Skin epidermis (tissue), 12 donors: ENCODE data around the gene CDH16.
A peak's percentile ranks its signal among the peaks of the same experiment; 100 is the strongest.

Source experiments
- H3K27ac ChIP-seq, 21 experiments: fragments of 200-600 bp; sonication (generic) in 11 of 21; one replicate each; pipeline ENCODE4 v1.5.0; 2020; ENCODE audit warnings: mild to moderate bottlenecking in 3 of 21, inconsistent platforms in 2 of 21, moderate library complexity in 2 of 21
- H3K4me3 ChIP-seq, 7 experiments: fragments of 200-600 bp; sonication (generic) in 2 of 7; one replicate each; pipeline ENCODE4 v1.5.0; 2020; ENCODE audit warnings: inconsistent platforms in 2 of 7, mild to moderate bottlenecking in 2 of 7, moderate library complexity in 1 of 7

Gene CDH16

DNA sequence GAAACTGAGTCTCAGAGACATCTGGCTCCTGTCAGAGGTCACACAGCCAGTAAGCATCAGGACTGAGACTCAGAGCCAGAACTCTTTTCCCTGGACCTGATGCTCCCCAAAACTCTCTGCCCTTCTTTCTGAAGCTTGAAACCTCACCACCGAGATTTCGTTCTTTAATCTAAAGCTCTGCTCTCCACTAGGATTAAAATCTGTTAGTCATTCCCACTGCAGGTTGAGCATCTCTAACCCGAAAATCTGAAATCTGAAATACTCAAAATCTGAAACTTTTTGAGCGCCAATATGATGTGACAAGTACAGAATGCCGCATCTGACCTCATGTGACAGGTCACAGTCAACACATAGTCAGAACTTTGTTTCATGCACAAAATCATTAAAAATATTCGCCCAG is 2.2 kb downstream of the CDH16 start:
- Histone ChIP-seq H3K4me3 (no peak overlapping the region), H3K27ac (no peak overlapping the region)

DNA sequence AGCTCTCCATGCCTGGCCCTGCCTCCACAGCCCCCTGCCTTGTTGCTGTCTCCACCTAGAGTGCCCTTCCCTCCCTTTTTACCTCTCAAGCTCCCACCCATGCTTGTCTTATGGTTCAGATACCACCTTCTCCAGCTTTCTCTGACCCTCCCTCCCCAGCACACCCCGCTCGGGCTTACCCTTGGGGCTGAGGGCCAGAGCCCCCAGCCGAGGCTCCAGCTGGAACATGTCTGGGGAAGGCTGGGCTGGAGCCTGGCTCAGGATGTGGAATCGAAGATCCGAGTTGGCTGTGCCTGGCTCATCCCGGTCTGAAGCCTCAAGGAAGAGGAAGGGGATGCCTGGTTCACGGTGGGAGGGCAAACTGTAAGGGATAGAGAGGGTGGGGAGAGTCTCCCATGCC is 3.6 kb downstream of the CDH16 start:
- Histone ChIP-seq H3K27ac (no peak overlapping the region), H3K4me3 (no peak overlapping the region)

- no peak overlapping the region for H3K27ac ChIP-seq
Measured at GRCh38 chr16:66914541-66914940, 4.1 kb downstream of the CDH16 start.

GRCh38 chr16:66913711-66914110 is 5.0 kb downstream of the CDH16 start:
- no peak overlapping the region for H3K27ac ChIP-seq
- H3K4me3 ChIP-seq = no peak overlapping the region

More at GRCh38 chr16:66914541-66914940, 4.1 kb downstream of the CDH16 start:
- H3K4me3 ChIP-seq = no peak overlapping the region

DNA sequence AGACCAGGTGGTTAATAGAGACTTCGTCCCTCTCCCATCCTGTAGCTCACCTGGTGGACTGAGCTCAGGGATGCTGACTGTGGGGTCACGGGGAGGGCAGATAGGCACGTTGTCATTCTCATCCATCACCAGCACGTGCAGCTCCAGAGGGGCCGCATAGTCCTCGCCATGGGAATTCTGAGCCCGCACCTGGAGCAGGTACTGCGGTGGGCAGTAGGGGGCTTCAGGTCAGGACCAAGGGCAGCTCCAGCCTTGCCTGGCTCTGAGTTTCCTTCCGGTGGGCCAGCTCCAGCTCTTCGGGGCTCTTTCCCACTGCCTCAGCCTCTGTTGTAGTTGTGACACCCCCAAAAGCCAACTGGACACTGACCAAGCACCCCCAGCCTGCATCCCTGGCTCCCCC is 5.6 kb downstream of the CDH16 start:
- Histone ChIP-seq H3K4me3 (no peak overlapping the region), H3K27ac (no peak overlapping the region)

DNA sequence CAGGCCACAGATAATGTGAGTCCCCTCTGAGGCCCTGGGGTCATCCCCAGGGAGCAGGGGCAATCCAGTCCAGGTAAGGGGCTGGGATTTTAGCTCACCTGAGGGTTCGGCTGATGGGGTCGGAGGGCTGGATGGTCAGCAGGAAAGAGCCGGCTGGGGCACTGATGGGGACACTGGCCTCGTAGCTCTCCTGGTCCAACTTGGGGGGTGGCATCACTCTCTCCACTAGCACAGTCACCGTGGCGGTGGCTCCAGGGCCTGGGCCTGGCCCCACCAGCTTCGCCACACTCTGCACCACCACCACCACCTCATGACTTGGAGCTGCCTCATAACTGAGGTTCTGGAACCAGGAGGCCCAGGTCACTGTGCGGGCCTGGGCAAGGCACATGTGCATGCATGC is 6.9 kb downstream of the CDH16 start:
- H3K27ac ChIP-seq = peak overlapping the region in 1 of 21 experiments; percentile 21
- H3K4me3 ChIP-seq = no peak overlapping the region

- Histone ChIP-seq H3K4me3 (no peak overlapping the region), H3K27ac (peak overlapping the region in 1 of 21 experiments; percentile 21)
Measured at GRCh38 chr16:66911112-66911511, 7.6 kb downstream of the CDH16 start.

DNA sequence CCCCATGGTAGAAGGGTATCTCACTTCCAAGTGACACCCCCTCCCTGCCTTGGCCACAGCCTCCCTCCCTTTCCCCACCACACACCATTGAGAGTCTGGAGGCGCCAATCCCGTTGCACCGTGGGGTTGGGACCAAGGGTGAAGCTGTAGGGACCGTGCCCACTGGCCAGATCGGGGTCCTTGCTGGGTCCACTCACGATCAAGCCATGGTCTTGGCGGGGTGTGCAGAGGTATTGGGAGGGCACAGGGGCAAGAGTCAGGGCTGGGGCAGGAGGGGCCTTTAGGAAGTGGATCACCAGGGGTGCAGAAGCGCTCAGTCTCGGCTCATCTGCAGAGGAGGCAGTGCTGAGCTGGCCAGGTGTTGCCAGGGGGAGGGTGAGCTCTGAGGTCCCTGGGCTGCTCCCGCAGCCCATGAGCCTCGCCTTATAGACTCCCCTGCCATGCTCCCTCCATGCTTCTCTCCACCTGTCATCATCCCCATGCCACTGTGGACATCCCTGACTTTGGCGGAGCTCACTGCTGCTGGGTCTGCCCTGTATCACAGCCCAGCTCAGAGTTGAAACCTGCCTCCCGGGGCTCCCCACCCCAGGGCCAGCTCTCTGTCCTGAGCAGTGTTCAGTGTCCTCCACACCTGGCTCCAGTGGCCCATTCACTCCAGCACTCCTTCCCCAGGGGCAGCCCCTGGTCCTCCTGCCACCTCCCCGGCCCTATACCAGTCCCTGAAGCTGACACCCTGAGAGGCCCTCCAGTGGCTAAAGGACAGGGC is 8.3 kb downstream of the CDH16 start:
- Histone ChIP-seq H3K27ac (no peak overlapping the region), H3K4me3 (no peak overlapping the region)

- Histone ChIP-seq H3K27ac (no peak overlapping the region), H3K4me3 (no peak overlapping the region)
Measured at GRCh38 chr16:66908762-66909559, 9.7 kb downstream of the CDH16 start.

DNA sequence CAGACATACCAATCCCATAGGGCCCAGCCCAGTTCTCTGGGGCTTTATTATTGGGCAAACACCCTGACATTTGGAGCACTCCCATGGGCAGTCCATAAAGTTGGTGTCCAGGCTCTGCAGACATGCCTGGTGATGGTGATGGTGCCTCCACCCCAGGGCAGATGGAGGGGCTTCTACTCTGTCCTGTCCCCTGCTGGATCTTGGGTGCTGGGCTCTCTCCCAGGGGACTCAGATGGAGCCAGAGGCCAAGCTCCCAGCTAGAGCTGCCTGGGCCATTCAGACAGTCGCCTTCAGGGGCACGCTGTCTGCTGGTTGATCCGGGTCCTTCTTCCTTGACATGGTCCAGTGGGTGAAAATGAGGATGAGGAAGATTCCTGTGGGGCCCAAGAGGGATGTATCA is 10.6 kb downstream of the CDH16 start:
- Histone ChIP-seq H3K27ac (no peak overlapping the region), H3K4me3 (no peak overlapping the region)

GRCh38 chr16:66906916-66907836 is 11.5 kb downstream of the CDH16 start:
- H3K27ac ChIP-seq = no peak overlapping the region
- H3K4me3 ChIP-seq = no peak overlapping the region

- H3K27ac ChIP-seq = peak overlapping the region in 1 of 21 experiments; percentile 14
- H3K4me3 ChIP-seq = no peak overlapping the region
Measured at GRCh38 chr16:66905633-66906539, 12.8 kb downstream of the CDH16 start.

DNA sequence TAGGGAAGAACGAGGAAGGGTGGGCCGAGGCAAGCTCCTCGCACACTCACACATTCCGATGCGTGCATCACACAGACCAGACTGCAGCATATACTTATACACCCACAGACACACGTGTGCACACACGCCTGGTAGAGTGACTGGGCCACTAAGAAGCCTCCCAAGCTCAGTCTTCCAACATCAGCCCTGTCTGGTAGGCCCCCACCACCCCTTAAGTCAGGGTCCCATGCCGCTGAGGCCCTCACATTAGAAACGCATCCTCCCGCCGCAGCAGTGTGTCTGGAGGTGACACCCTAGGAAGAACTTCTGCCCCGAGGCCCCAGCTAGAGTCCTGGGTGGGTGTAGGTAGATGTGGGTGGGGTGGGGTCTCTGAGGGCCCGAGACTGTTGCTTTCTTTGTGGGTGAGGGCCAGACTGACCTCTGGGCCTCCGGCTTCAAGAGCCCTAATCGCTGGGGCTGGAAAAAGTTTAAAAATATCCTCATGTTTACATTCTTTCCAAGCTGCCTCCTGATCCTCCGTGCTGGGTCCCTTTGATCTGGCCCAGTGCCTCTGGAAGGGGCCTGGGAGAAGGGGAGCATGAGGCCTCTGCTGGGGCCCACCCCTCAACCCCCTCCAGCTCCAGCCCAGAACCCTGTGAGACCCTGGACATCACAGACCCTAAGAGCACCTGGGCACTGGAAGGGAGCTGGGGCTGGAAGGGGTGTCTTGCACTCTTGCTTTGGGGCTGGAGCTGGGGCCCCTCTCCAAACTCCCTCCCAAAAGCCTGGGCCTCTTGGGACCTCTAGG is 13.6 kb downstream of the CDH16 start:
- H3K27ac ChIP-seq = peak overlapping the region in 1 of 21 experiments; percentile 14

GRCh38 chr16:66904428-66904845 is 14.2 kb downstream of the CDH16 start:
- Histone ChIP-seq H3K4me3 (no peak overlapping the region), H3K27ac (no peak overlapping the region)

More for the DNA sequence above, 13.6 kb downstream of the CDH16 start:
- H3K4me3 ChIP-seq = no peak overlapping the region

DNA sequence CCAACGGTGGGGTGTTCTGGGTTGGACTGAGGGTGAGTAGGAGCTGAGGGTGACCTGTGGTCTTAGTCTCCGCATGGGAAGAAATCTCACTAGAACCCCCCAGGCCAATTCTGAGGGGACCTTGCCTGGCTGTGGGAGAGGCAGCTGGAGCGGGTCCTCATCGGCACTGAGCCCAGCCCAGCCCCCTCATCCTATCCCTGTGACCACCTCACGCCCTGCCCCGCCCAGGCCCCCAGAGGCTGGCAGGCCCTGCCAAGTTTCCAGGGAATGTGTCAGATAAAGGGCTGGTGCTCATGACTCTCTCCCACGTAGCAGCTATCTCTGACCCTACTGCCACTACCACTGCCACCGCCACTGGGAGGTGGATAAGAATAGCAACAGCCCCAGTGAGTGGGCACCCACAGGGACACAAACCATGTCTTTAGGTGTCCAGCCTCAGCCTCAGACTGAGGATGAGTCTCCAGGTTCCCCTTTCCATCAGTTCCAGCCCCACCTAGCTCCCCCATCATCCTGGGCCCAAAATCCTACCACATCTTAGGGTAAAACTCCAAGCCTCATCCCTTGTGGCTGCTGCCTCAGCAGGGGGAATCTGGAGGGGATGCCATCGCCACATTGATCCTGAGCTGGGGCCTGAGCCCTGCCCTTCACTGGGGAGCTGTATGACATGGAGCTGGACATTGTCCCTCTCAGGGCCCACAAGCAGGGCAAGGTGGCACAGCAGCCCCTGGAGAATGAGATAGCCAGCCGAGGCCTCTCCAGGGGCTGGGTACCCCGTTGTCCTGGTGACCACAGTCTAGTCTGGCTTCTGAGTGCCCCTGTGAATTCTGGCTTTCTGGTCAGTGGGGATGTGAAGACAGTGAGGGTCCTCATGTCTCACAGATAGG is 14.9 kb downstream of the CDH16 start:
- no peak overlapping the region for H3K4me3 ChIP-seq
- peak overlapping the region in 1 of 21 experiments; percentile 32 for H3K27ac ChIP-seq

GRCh38 chr16:66902648-66903543 is 15.8 kb downstream of the CDH16 start:
- Histone ChIP-seq H3K27ac (peak overlapping the region in 1 of 21 experiments; percentile 32), H3K4me3 (no peak overlapping the region)
